MM.1S (cell line): ENCODE results near the gene DUOXA1.

Experiments used
- DNase-seq: peaks from one replicate; pipeline ENCODE4 v3.0.0-alpha.2; 2015
- H2AFZ ChIP-seq: fragments of 300-600 bp; sonication (generic); 2 replicates; pipeline ENCODE4 v1.6.0; 2016; ENCODE audit warnings: antibody characterized with exemption, low read length
- H3F3A ChIP-seq: fragments of 300-600 bp; sonication (generic); 2 replicates; pipeline ENCODE4 v1.6.1; 2016; ENCODE audit warnings: mild to moderate bottlenecking, antibody characterized with exemption, low read length, moderate library complexity, mixed read lengths; ENCODE audit not compliant: insufficient read depth
- H3K27ac ChIP-seq: fragments of 300-600 bp; sonication (generic); 2 replicates; pipeline ENCODE4 v1.5.1; 2016; ENCODE audit warnings: mild to moderate bottlenecking, low read length
- H3K27me3 ChIP-seq: fragments of 300-600 bp; sonication (generic); replicated peaks from 2 replicates; pipeline ENCODE4 v1.6.0; 2016; ENCODE audit warnings: low read length; ENCODE audit not compliant: insufficient read depth
- H3K36me3 ChIP-seq: fragments of 300-600 bp; sonication (generic); replicated peaks from 2 replicates; pipeline ENCODE4 v1.6.1; 2016; ENCODE audit warnings: mild to moderate bottlenecking, low read length, mixed read lengths; ENCODE audit not compliant: insufficient read depth
- H3K4me1 ChIP-seq: fragments of 300-600 bp; sonication (generic); 2 replicates; pipeline ENCODE4 v1.6.1; 2016; ENCODE audit warnings: low read length, mixed read lengths
- H3K4me2 ChIP-seq: fragments of 300-600 bp; sonication (generic); 2 replicates; pipeline ENCODE4 v1.6.0; 2016; ENCODE audit warnings: low read depth, low read length
- H3K4me3 ChIP-seq: fragments of 300-600 bp; sonication (generic); 2 replicates; pipeline ENCODE4 v1.5.1; 2016; ENCODE audit warnings: low read length, mixed read lengths
- H3K79me2 ChIP-seq: fragments of 300-600 bp; sonication (generic); 2 replicates; pipeline ENCODE4 v1.6.1; 2016; ENCODE audit warnings: mixed run types, low read length, mixed read lengths
- H3K9ac ChIP-seq: fragments of 300-600 bp; sonication (generic); 2 replicates; pipeline ENCODE4 v1.6.1; 2016; ENCODE audit warnings: low read length, mixed read lengths
- H3K9me2 ChIP-seq: fragments of 300-600 bp; sonication (generic); replicated peaks from 2 replicates; pipeline ENCODE4 v1.6.1; 2016; ENCODE audit warnings: mild to moderate bottlenecking, low read length, mixed read lengths; ENCODE audit not compliant: insufficient read depth
- H3K9me3 ChIP-seq: fragments of 300-600 bp; sonication (generic); replicated peaks from 2 replicates; pipeline ENCODE4 v1.6.1; 2016; ENCODE audit warnings: mild to moderate bottlenecking, low read length, mixed read lengths; ENCODE audit not compliant: insufficient read depth
- H4K20me1 ChIP-seq: fragments of 300-600 bp; sonication (generic); 2 replicates; pipeline ENCODE4 v1.6.1; 2016; ENCODE audit warnings: mild to moderate bottlenecking, low read length, moderate library complexity, mixed read lengths; ENCODE audit not compliant: insufficient read depth
- EZH2 ChIP-seq: fragments of 300-600 bp; sonication (generic); optimal IDR thresholded peaks from 2 replicates; pipeline ENCODE3; 2017; ENCODE audit warnings: low read depth, mild to moderate bottlenecking, antibody characterized with exemption, low read length, mixed read lengths
- EZH2phosphoT487 ChIP-seq: fragments of 300-600 bp; sonication (generic); IDR thresholded peaks from 2 replicates; pipeline ENCODE4 v1.6.1; 2018; ENCODE audit warnings: antibody characterized with exemption, low read length
- TF ChIP-seq, protein P1 (sequence below): fragments of 300-600 bp; sonication (generic); IDR thresholded peaks from 2 replicates; pipeline ENCODE4 v1.5.1; 2016; ENCODE audit warnings: antibody characterized with exemption, low read length, mixed read lengths

DUOXA1 gene

GRCh38 chr15:45140557-45141250, 11.0 kb upstream of the DUOXA1 start:
- Histone ChIP-seq H3K4me1 (no peaks in the 10 kb centered on the region), H4K20me1 (no peaks in the 10 kb centered on the region), H3K4me3 (no peak overlapping the region), H3K79me2 (no peaks in the 10 kb centered on the region), H3K9me3 (no peaks in the 10 kb centered on the region), H3K9me2 (no peaks in the 10 kb centered on the region), H3K4me2 (no peak overlapping the region), H3F3A (no peaks in the 10 kb centered on the region), H3K27me3 (no peaks in the 10 kb centered on the region), H3K9ac (no peak overlapping the region), H3K36me3 (no peaks in the 10 kb centered on the region), H2AFZ (no peak overlapping the region), H3K27ac (no peak overlapping the region)
- TF ChIP-seq EZH2 = no peak
- TF ChIP-seq EZH2phosphoT487 = no peak
- TF ChIP-seq, protein P1, sequence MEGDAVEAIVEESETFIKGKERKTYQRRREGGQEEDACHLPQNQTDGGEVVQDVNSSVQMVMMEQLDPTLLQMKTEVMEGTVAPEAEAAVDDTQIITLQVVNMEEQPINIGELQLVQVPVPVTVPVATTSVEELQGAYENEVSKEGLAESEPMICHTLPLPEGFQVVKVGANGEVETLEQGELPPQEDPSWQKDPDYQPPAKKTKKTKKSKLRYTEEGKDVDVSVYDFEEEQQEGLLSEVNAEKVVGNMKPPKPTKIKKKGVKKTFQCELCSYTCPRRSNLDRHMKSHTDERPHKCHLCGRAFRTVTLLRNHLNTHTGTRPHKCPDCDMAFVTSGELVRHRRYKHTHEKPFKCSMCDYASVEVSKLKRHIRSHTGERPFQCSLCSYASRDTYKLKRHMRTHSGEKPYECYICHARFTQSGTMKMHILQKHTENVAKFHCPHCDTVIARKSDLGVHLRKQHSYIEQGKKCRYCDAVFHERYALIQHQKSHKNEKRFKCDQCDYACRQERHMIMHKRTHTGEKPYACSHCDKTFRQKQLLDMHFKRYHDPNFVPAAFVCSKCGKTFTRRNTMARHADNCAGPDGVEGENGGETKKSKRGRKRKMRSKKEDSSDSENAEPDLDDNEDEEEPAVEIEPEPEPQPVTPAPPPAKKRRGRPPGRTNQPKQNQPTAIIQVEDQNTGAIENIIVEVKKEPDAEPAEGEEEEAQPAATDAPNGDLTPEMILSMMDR = no peak
- DNase-seq = no peak

- Histone ChIP-seq H3F3A (no peaks in the 10 kb centered on the region), H3K4me2 (no peak overlapping the region), H3K27me3 (no peaks in the 10 kb centered on the region), H3K9me3 (no peaks in the 10 kb centered on the region), H3K9ac (no peak overlapping the region), H3K4me3 (no peak overlapping the region), H4K20me1 (no peaks in the 10 kb centered on the region), H2AFZ (no peak overlapping the region), H3K36me3 (no peaks in the 10 kb centered on the region), H3K4me1 (0 out of 2 replicates have a peak, but pooled peaks cover 2% of the 10 kb centered on the region), H3K9me2 (no peaks in the 10 kb centered on the region), H3K27ac (no peak overlapping the region), H3K79me2 (no peaks in the 10 kb centered on the region)
- no peak for DNase-seq
- TF ChIP-seq, protein P1 = no peak
- no peak for TF ChIP-seq EZH2
- TF ChIP-seq EZH2phosphoT487 = no peak
Observed at GRCh38 chr15:45139770-45140169, 10.1 kb upstream of the DUOXA1 start.

DNA sequence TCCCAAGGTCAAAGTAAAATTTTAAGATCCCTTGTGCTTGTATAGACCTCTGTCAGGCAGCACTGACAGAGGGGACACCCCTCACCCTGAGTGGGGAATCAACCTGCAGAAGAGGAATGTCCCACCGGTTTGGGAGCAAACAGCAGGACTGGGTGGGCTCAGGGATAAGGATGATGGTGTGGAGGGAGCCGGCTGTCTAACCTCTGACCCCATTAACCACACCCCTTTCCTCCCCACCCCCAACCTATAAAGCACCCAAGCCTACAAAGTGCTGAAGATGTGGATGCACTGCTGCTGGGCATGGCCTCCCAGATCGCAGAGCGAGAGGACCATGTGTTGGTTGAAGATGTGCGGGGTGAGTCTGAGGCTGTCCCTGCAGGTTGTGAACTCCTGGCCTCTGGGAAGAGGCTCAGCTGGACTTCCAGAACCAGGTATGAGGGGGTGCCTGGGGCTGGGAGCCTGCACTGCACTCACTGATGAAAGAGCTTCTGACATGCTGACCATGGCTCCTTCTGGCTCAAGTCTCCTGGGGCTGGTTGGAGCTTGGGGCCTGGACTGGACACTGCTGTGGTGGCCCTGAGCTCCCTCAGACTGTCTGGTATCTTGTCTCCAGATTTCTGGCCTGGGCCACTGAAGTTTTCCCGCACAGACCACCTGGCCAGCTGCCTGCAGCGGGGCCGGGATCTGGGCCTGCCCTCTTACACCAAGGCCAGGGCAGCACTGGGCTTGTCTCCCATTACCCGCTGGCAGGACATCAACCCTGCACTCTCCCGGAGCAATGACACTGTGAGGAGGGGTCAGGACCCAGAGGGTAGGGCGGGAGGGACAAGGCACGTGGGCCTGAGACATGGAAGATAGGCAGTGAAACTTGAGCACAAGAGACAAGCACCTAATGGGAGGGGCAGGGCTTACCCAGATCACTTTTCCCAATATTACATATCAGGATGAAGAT, 9.4 kb upstream of the DUOXA1 start:
- TF ChIP-seq EZH2phosphoT487 (no peak), EZH2 (no peak)
- TF ChIP-seq, protein P1 = no peak
- no peaks in the 10 kb centered on the region for H4K20me1 ChIP-seq
- no peaks in the 10 kb centered on the region for H3F3A ChIP-seq
- no peak overlapping the region for H3K27ac ChIP-seq
- H3K27me3 ChIP-seq = no peaks in the 10 kb centered on the region
- no peaks in the 10 kb centered on the region for H3K79me2 ChIP-seq
- H3K4me1 ChIP-seq = 0 out of 2 replicates have a peak, but pooled peaks cover 3% of the 10 kb centered on the region
- no peak overlapping the region for H3K4me3 ChIP-seq
- H3K36me3 ChIP-seq = no peaks in the 10 kb centered on the region
- no peaks in the 10 kb centered on the region for H3K9me2 ChIP-seq
- no peak for DNase-seq
- no peaks in the 10 kb centered on the region for H3K9me3 ChIP-seq
- H2AFZ ChIP-seq = no peak overlapping the region
- no peak overlapping the region for H3K4me2 ChIP-seq
- H3K9ac ChIP-seq = no peak overlapping the region
